IMR-90 (cell line): ENCODE measurements around the gene GRN. TPM values are rescaled to one million over a fixed set of nuclear protein-coding genes. Genes with fewer than 3 reads are reported as not detected.

ENCODE experiments used
- ATAC-seq: fragments of 200-7000 bp; cut with Tn5 transposase; 2 replicates; pipeline ENCODE4 v1.9.1; 2020; ENCODE audit warnings: low read depth, mild to moderate bottlenecking, moderate library complexity
- BruUV-seq: library from RNA; stranded (reverse); fragments of 400-500 nt; replicated peaks from 2 replicates; lab custom pipeline; 2021; lab: Mats Ljungman, UMichigan
- CTCF ChIA-PET: fragments of 300-600 bp; formaldehyde crosslinking; extraction: SDS; loops from one replicate; lab custom pipeline; 2021; ENCODE audit warnings: antibody characterized with exemption; lab: Yijun Ruan, JAX
- POLR2A ChIA-PET: fragments of 300-600 bp; sonication (Branson Sonifier 250); formaldehyde crosslinking; loops from one replicate; lab custom pipeline; 2022; ENCODE audit warnings: antibody characterized with exemption; ENCODE audit not compliant: unreplicated experiment; lab: Charles Lee
- DNase-seq: peaks from one replicate; pipeline ENCODE4 v3.0.0; 2013
- H2AFZ ChIP-seq: replicated peaks from 2 replicates; pipeline ENCODE3; 2013; ENCODE audit warnings: low read length, mild to moderate bottlenecking; ENCODE audit not compliant: poor library complexity
- H2AK5ac ChIP-seq: 2 replicates; pipeline ENCODE4 v1.6.1; 2013; ENCODE audit warnings: low read depth, low read length, inconsistent platforms
- H2AK9ac ChIP-seq: replicated peaks from 2 replicates; pipeline ENCODE3; 2013; ENCODE audit warnings: mild to moderate bottlenecking, low read depth, low read length, moderate library complexity; ENCODE audit not compliant: poor library complexity
- H2BK120ac ChIP-seq: 2 replicates; pipeline ENCODE4 v1.6.1; 2013; ENCODE audit warnings: low read depth, low read length, inconsistent platforms
- H2BK15ac ChIP-seq: 3 replicates; pipeline ENCODE4 v1.6.1; 2013; ENCODE audit warnings: low read depth, low read length, inconsistent platforms
- H2BK20ac ChIP-seq: 2 replicates; pipeline ENCODE4 v1.6.1; 2013; ENCODE audit warnings: low read depth, mild to moderate bottlenecking, inconsistent platforms, low read length, moderate library complexity
- H2BK5ac ChIP-seq: 2 replicates; pipeline ENCODE4 v1.6.1; 2013; ENCODE audit warnings: mild to moderate bottlenecking, low read depth, low read length, inconsistent platforms; ENCODE audit not compliant: poor library complexity, severe bottlenecking
- H3K14ac ChIP-seq: replicated peaks from 2 replicates; pipeline ENCODE4 v1.6.1; 2013; ENCODE audit warnings: low read depth, low read length, inconsistent platforms
- H3K18ac ChIP-seq: 2 replicates; pipeline ENCODE4 v1.6.1; 2013; ENCODE audit warnings: low read depth, low read length, control low read depth
- H3K23ac ChIP-seq: 2 replicates; pipeline ENCODE4 v1.6.1; 2013; ENCODE audit warnings: low read depth, low read length, inconsistent platforms
- H3K27ac ChIP-seq: 2 replicates; pipeline ENCODE4 v1.5.1; 2013; ENCODE audit warnings: mild to moderate bottlenecking, control low read depth, low read length; ENCODE audit not compliant: insufficient read depth
- H3K27me3 ChIP-seq: 2 replicates; pipeline ENCODE4 v1.6.1; 2013; ENCODE audit warnings: low read length; ENCODE audit not compliant: control insufficient read depth, insufficient read depth
- H3K36me3 ChIP-seq: 2 replicates; pipeline ENCODE4 v1.6.1; 2013; ENCODE audit warnings: low read length, mixed read lengths; ENCODE audit not compliant: control insufficient read depth, insufficient read depth
- H3K4ac ChIP-seq: 2 replicates; pipeline ENCODE4 v1.6.1; 2013; ENCODE audit warnings: low read depth, low read length, inconsistent platforms
- H3K4me1 ChIP-seq: 2 replicates; pipeline ENCODE4 v1.6.1; 2013; ENCODE audit warnings: low read length, mixed read lengths; ENCODE audit not compliant: control insufficient read depth, insufficient read depth
- H3K4me2 ChIP-seq: 2 replicates; pipeline ENCODE4 v1.6.1; 2013; ENCODE audit warnings: low read depth, mild to moderate bottlenecking, control low read depth, low read length, moderate library complexity
- H3K4me3 ChIP-seq: 2 replicates; pipeline ENCODE4 v1.5.1; 2013; ENCODE audit warnings: low read depth, mild to moderate bottlenecking, control low read depth, low read length, moderate library complexity; ENCODE audit not compliant: insufficient read depth
- H3K56ac ChIP-seq: 2 replicates; pipeline ENCODE4 v1.6.1; 2013; ENCODE audit warnings: low read length, inconsistent platforms; ENCODE audit not compliant: insufficient read depth; ENCODE audit errors: extremely low read depth
- H3K79me1 ChIP-seq, 2 experiments: 2 replicates each; pipeline ENCODE4 v1.6.1; 2013; ENCODE audit warnings: low read length in 2 of 2, inconsistent platforms in 1 of 2, low read depth in 1 of 2
- H3K9ac ChIP-seq: 2 replicates; pipeline ENCODE4 v1.6.1; 2013; ENCODE audit warnings: low read depth, low read length, control low read depth
- H3K9me1 ChIP-seq: 2 replicates; pipeline ENCODE4 v1.6.1; 2013; ENCODE audit warnings: low read length, inconsistent platforms; ENCODE audit not compliant: insufficient read depth
- H3K9me3 ChIP-seq: 2 replicates; pipeline ENCODE4 v1.6.1; 2013; ENCODE audit warnings: low read length; ENCODE audit not compliant: control insufficient read depth, insufficient read depth
- H4K20me1 ChIP-seq: 2 replicates; pipeline ENCODE4 v1.6.1; 2013; ENCODE audit warnings: low read length, inconsistent platforms; ENCODE audit not compliant: insufficient read depth
- H4K5ac ChIP-seq: 2 replicates; pipeline ENCODE4 v1.6.1; 2013; ENCODE audit warnings: mild to moderate bottlenecking, low read depth, low read length, control low read depth
- H4K8ac ChIP-seq, 2 experiments: 2 replicates each; pipeline ENCODE4 v1.6.1; 2013; ENCODE audit warnings: low read depth in 2 of 2, low read length in 2 of 2, control low read depth in 1 of 2, inconsistent platforms in 1 of 2
- H4K91ac ChIP-seq: 2 replicates; pipeline ENCODE4 v1.6.1; 2013; ENCODE audit warnings: low read depth, low read length, inconsistent platforms; ENCODE audit not compliant: insufficient read depth
- CEBPB ChIP-seq: IDR thresholded peaks from 2 replicates; pipeline ENCODE4 v1.6.1; 2012; ENCODE audit warnings: low read depth, low read length, improper control_type of control experiment
- CHD1 ChIP-seq: IDR thresholded peaks from 2 replicates; pipeline ENCODE4 v1.6.1; 2012; ENCODE audit warnings: low read depth, low read length, improper control_type of control experiment
- FOS ChIP-seq: fragments of 150-350 bp; IDR thresholded peaks from 2 replicates; pipeline ENCODE4 v1.6.1; 2016; ENCODE audit warnings: low read depth, low read length
- MAFK ChIP-seq: IDR thresholded peaks from 2 replicates; pipeline ENCODE4 v1.6.1; 2012; ENCODE audit warnings: low read depth, low read length, improper control_type of control experiment
- MAZ ChIP-seq: IDR thresholded peaks from 2 replicates; pipeline ENCODE4 v1.6.1; 2012; ENCODE audit warnings: low read depth, mild to moderate bottlenecking, low read length, improper control_type of control experiment, moderate library complexity, borderline replicate concordance
- NFE2L2 ChIP-seq: fragments of 150-350 bp; IDR thresholded peaks from 2 replicates; pipeline ENCODE4 v1.6.1; 2016; ENCODE audit warnings: low read depth, mild to moderate bottlenecking, low read length
- RAD21 ChIP-seq: IDR thresholded peaks from 2 replicates; pipeline ENCODE4 v1.6.1; 2012; ENCODE audit warnings: low read length, improper control_type of control experiment
- RCOR1 ChIP-seq: IDR thresholded peaks from 2 replicates; pipeline ENCODE4 v1.6.1; 2012; ENCODE audit warnings: mild to moderate bottlenecking, low read length, improper control_type of control experiment; ENCODE audit not compliant: insufficient replicate concordance
- RFX5 ChIP-seq: IDR thresholded peaks from 2 replicates; pipeline ENCODE4 v1.8.0; 2012; ENCODE audit warnings: low read depth, mild to moderate bottlenecking, low read length, moderate library complexity
- WGBS, 2 experiments: methylation state at CpG; one replicate each; pipeline versions ENCODE4 v1.1.5 to v1.1.7; 2013; ENCODE audit warnings: missing lambda C conversion rate in 2 of 2; ENCODE audit not compliant: insufficient read length in 1 of 2; ENCODE audit errors: extremely low coverage in 2 of 2; 5-methylcytosine and 5-hydroxymethylcytosine counted together
- dilution Hi-C: fragments of 300-500 bp; cut with HindIII; formaldehyde crosslinking; loops from one replicate; pipeline ENCODE4 v1.14.3; 2018; ENCODE audit warnings: low sequenced_read_pairs; ENCODE audit not compliant: unreplicated experiment
- in situ Hi-C: fragments of 300-500 bp; cut with MboI; formaldehyde crosslinking; loops from 3 replicates; pipeline ENCODE4 v1.14.3; 2019; ENCODE audit warnings: low sequenced_read_pairs, inconsistent platforms, mixed read lengths
- intact Hi-C: fragments of 100-400 bp; cut with micrococcal nuclease; formaldehyde crosslinking; loops from 2 replicates; pipeline ENCODE4 v1.10.0; 2022
- polyA plus RNA-seq, 3 experiments: library from polyadenylated mRNA; depleted of rRNA; stranded (reverse); fragments of >200 nt; gene quantifications; 2 replicates each; pipeline ENCODE4 v1.2.3, GENCODE V29; 2012; ENCODE audit warnings: low replicate concordance in 1 of 3
- total RNA-seq: library from RNA; depleted of rRNA; stranded (reverse); fragments of >200 nt; gene quantifications from 2 replicates; pipeline ENCODE4 v1.2.3, GENCODE V29; 2012
- TF ChIP-seq, protein P1 (sequence below): fragments of 150-350 bp; IDR thresholded peaks from 2 replicates; pipeline ENCODE4 v1.6.1; 2016; ENCODE audit warnings: low read depth, mild to moderate bottlenecking, low read length, moderate library complexity, borderline replicate concordance
- TF ChIP-seq, protein P2 (sequence below): conservative IDR thresholded peaks from 2 replicates; pipeline ENCODE4 v1.5.1; 2012; ENCODE audit warnings: mild to moderate bottlenecking, low read depth, low read length, improper control_type of control experiment
- TF ChIP-seq, protein P3 (sequence below): fragments of 150-350 bp; IDR thresholded peaks from 2 replicates; pipeline ENCODE4 v1.6.1; 2017; ENCODE audit warnings: mild to moderate bottlenecking, antibody characterized with exemption, low read length, low read depth

The GRN gene
- total and polyA plus RNA-seq, 2 of the 4 experiments (the other 2 are of a cell fraction): 38.9 to 494 TPM

DNA sequence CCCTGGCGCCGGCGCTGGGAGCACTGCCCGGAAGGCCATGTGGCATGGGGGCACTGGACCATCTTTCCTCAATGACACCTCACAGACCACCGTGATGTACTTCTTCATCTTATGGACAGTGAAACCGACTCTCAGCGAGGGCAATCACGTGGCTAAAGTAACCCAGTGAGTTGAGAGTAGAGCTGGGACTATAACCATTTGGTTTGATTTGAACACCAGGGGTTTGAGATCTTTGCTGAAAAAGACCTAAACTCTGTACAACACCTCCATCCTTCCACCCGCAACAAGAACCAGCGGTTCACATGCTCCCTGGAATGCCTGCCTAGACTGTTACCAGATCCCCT lies 41.1 kb downstream of the GRN start:
- no CpG with 5 or more reads among the region's 10 CpGs for WGBS, 2 experiments
- no peak overlapping the region for H3K9ac ChIP-seq
- intact Hi-C loops: no loop called here
- 0 out of 2 replicates have a peak, but pooled peaks cover 3% of the 10 kb centered on the region for H4K20me1 ChIP-seq
- H3K4me1 ChIP-seq: peaks cover 2% of the 10 kb centered on the region; the same call in 1 of the 2 replicates
- peak overlapping the region; percentile 82 for H2AFZ ChIP-seq
- H2BK15ac ChIP-seq: no peak overlapping the region
- no peak overlapping the region for H2BK20ac ChIP-seq
- no peak overlapping the region for H3K4me2 ChIP-seq
- H3K56ac ChIP-seq: no peak overlapping the region
- H3K27ac ChIP-seq: no peak overlapping the region
- H4K8ac ChIP-seq: no peak overlapping the region; a peak in 1 of 4 replicates
- ChIA-PET CTCF (no interaction called here), POLR2A (no interaction called here)
- no peak overlapping the region for H2AK9ac ChIP-seq
- no peak overlapping the region for H3K4me3 ChIP-seq
- no peak overlapping the region for H3K14ac ChIP-seq
- no peak overlapping the region for H4K91ac ChIP-seq
- no peak overlapping the region for H2AK5ac ChIP-seq
- no TSS peak for BruUV-seq
- no peak overlapping the region for H2BK5ac ChIP-seq
- no peak overlapping the region for H3K4ac ChIP-seq
- in situ Hi-C loops: no loop called here
- peaks cover 26% of the 10 kb centered on the region for H3K27me3 ChIP-seq
- dilution Hi-C loops: no loop called here
- H3K23ac ChIP-seq: 0 out of 2 replicates have a peak overlapping the region, but pooled peaks have one; percentile 56
- no peaks in the 10 kb centered on the region for H3K9me1 ChIP-seq
- H3K9me3 ChIP-seq: no peaks in the 10 kb centered on the region; the same call in 1 of the 2 replicates
- H3K79me1 ChIP-seq: no peaks in the 10 kb centered on the region
- no peak overlapping the region for H2BK120ac ChIP-seq
- no peaks in the 10 kb centered on the region for H3K36me3 ChIP-seq
- no peak for ATAC-seq
- no peak for DNase-seq
- no peak for TF ChIP-seq RAD21
- no peak for TF ChIP-seq FOS
- TF ChIP-seq MAZ: no peak
- no peak for TF ChIP-seq MAFK
- TF ChIP-seq, protein P1, sequence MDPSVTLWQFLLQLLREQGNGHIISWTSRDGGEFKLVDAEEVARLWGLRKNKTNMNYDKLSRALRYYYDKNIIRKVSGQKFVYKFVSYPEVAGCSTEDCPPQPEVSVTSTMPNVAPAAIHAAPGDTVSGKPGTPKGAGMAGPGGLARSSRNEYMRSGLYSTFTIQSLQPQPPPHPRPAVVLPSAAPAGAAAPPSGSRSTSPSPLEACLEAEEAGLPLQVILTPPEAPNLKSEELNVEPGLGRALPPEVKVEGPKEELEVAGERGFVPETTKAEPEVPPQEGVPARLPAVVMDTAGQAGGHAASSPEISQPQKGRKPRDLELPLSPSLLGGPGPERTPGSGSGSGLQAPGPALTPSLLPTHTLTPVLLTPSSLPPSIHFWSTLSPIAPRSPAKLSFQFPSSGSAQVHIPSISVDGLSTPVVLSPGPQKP: no peak
- TF ChIP-seq CEBPB: no peak
- no peak for TF ChIP-seq RCOR1
- TF ChIP-seq, protein P2, sequence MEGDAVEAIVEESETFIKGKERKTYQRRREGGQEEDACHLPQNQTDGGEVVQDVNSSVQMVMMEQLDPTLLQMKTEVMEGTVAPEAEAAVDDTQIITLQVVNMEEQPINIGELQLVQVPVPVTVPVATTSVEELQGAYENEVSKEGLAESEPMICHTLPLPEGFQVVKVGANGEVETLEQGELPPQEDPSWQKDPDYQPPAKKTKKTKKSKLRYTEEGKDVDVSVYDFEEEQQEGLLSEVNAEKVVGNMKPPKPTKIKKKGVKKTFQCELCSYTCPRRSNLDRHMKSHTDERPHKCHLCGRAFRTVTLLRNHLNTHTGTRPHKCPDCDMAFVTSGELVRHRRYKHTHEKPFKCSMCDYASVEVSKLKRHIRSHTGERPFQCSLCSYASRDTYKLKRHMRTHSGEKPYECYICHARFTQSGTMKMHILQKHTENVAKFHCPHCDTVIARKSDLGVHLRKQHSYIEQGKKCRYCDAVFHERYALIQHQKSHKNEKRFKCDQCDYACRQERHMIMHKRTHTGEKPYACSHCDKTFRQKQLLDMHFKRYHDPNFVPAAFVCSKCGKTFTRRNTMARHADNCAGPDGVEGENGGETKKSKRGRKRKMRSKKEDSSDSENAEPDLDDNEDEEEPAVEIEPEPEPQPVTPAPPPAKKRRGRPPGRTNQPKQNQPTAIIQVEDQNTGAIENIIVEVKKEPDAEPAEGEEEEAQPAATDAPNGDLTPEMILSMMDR: no peak
- TF ChIP-seq NFE2L2: no peak
- TF ChIP-seq CHD1: no peak
- TF ChIP-seq RFX5: no peak
- TF ChIP-seq, protein P3, sequence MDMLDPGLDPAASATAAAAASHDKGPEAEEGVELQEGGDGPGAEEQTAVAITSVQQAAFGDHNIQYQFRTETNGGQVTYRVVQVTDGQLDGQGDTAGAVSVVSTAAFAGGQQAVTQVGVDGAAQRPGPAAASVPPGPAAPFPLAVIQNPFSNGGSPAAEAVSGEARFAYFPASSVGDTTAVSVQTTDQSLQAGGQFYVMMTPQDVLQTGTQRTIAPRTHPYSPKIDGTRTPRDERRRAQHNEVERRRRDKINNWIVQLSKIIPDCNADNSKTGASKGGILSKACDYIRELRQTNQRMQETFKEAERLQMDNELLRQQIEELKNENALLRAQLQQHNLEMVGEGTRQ: no peak
- no peak overlapping the region for H4K5ac ChIP-seq
- no peak overlapping the region for H3K18ac ChIP-seq
